HL-60 (cell line): Measurements from ENCODE around the gene ATXN3.

ENCODE experiments used
- DNase-seq, 2 experiments: peaks; one replicate each; pipeline ENCODE4 v3.0.0-alpha.2; 2010 to 2020; ENCODE audit warnings: low read depth in 1 of 2, low spot score in 1 of 2
- H3K27ac ChIP-seq: fragments of 250-450 bp; sonication (Bioruptor Pico); replicated peaks from 2 replicates; pipeline ENCODE4 v1.5.1; 2020; ENCODE audit warnings: mild to moderate bottlenecking, moderate library complexity
- H3K27me3 ChIP-seq: fragments of 250-450 bp; sonication (Bioruptor Pico); 2 replicates; pipeline ENCODE4 v1.5.1; 2021; ENCODE audit warnings: mild to moderate bottlenecking, moderate library complexity; ENCODE audit not compliant: insufficient read depth, poor library complexity, severe bottlenecking
- H3K4me3 ChIP-seq: replicated peaks from 2 replicates; pipeline ENCODE4 v1.5.1; 2011; ENCODE audit warnings: mild to moderate bottlenecking, control low read depth, low read length; ENCODE audit not compliant: insufficient read depth
- CTCF ChIP-seq: IDR thresholded peaks from one replicate; pipeline ENCODE4 v1.5.1; 2011; ENCODE audit warnings: low read length, control low read depth, inconsistent platforms; ENCODE audit not compliant: insufficient read depth
- GABPA ChIP-seq: IDR thresholded peaks from 2 replicates; pipeline ENCODE4 v1.6.1; 2012; ENCODE audit warnings: low read depth
- POLR2AphosphoS5 ChIP-seq: IDR thresholded peaks from 2 replicates; pipeline ENCODE4 v1.6.1; 2012; ENCODE audit warnings: low read depth
- REST ChIP-seq: IDR thresholded peaks from 2 replicates; pipeline ENCODE4 v1.6.1; 2012; ENCODE audit warnings: low read depth; ENCODE audit not compliant: insufficient replicate concordance
- SPI1 ChIP-seq: IDR thresholded peaks from 2 replicates; pipeline ENCODE4 v1.6.1; 2012; ENCODE audit warnings: low read depth, mild to moderate bottlenecking, borderline replicate concordance

ATXN3 gene

GRCh38 chr14:92037989-92038388, 68.4 kb downstream of the ATXN3 start:
- DNase-seq: no peak

GRCh38 chr14:92035890-92036289, 70.5 kb downstream of the ATXN3 start:
- Histone ChIP-seq H3K27me3 (no peaks in the 10 kb centered on the region), H3K4me3 (no peak overlapping the region), H3K27ac (no peak overlapping the region)
- no peak for DNase-seq
- no peak for TF ChIP-seq POLR2AphosphoS5
- TF ChIP-seq SPI1: no peak
- TF ChIP-seq GABPA: no peak
- TF ChIP-seq REST: no peak
- TF ChIP-seq CTCF: no peak

More at GRCh38 chr14:92037989-92038388, 68.4 kb downstream of the ATXN3 start:
- no peaks in the 10 kb centered on the region for H3K27me3 ChIP-seq
- H3K27ac ChIP-seq: no peak overlapping the region; the same call in 1 of the 2 replicates
- TF ChIP-seq POLR2AphosphoS5: no peak
- no peak for TF ChIP-seq SPI1
- TF ChIP-seq REST: no peak
- TF ChIP-seq CTCF: no peak
- TF ChIP-seq GABPA: no peak
- peak overlapping the region; percentile 74 for H3K4me3 ChIP-seq

GRCh38 chr14:92033906-92034687, 72.3 kb downstream of the ATXN3 start:
- TF ChIP-seq REST (no peak), POLR2AphosphoS5 (no peak), CTCF (no peak), GABPA (no peak), SPI1 (no peak)
- Histone ChIP-seq H3K27me3 (no peaks in the 10 kb centered on the region), H3K27ac (no peak overlapping the region), H3K4me3 (no peak overlapping the region)
- DNase-seq: no peak
